ENCODE measurements around the gene NFU1.
A peak's percentile ranks its signal among the peaks of the same experiment; 100 is the strongest.
"Not testable (repeated sequence)": the region's sequence is repeated elsewhere in the genome, so short reads cannot be mapped to it uniquely, and the experiment has no call there.

Gene NFU1

DNA sequence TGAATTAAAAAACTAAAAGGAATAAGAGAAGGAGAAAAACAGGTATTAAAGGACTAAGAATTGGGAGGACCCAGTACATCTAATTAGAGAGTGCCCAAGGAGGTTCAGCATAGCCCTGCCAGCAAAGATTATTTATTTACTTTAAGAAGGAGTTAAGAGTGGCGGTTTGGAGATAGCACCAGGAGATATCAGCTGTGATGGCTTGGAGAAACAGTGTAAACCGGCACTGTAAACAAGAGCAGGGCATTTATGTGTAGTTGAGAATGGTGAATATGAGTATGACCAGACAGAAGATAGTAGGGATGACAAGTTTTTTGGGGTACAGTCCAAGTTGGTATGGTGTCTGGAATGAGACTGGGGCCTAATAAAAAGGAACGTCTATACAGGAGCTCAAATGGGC, 6.4 kb upstream of the NFU1 start:
- not testable (repeated sequence) for H3K27me3 ChIP-seq (ENCODE audit: control insufficient read depth, insufficient read depth, low read length); H3K9me3 ChIP-seq (ENCODE audit: control insufficient read depth, low read length); H3K4me1 ChIP-seq (ENCODE audit: control insufficient read depth, insufficient read depth, low read length); H3K9ac ChIP-seq (ENCODE audit: low read length); H3K4me3 ChIP-seq (ENCODE audit: low read length); H3K36me3 ChIP-seq (ENCODE audit: control insufficient read depth, insufficient read depth, low read length)

GRCh38 chr2:69439499-69439898, 2.3 kb upstream of the NFU1 start:
- H3K36me3 ChIP-seq (ENCODE audit: control insufficient read depth, insufficient read depth, low read length); H3K9ac ChIP-seq (ENCODE audit: low read length); H3K9me3 ChIP-seq (ENCODE audit: control insufficient read depth, low read length); H3K27me3 ChIP-seq (ENCODE audit: control insufficient read depth, insufficient read depth, low read length); H3K4me3 ChIP-seq (ENCODE audit: low read length): not testable (repeated sequence)
- H3K4me1 ChIP-seq (ENCODE audit: control insufficient read depth, insufficient read depth, low read length) = peaks cover 29% of the 10 kb centered on the region

DNA sequence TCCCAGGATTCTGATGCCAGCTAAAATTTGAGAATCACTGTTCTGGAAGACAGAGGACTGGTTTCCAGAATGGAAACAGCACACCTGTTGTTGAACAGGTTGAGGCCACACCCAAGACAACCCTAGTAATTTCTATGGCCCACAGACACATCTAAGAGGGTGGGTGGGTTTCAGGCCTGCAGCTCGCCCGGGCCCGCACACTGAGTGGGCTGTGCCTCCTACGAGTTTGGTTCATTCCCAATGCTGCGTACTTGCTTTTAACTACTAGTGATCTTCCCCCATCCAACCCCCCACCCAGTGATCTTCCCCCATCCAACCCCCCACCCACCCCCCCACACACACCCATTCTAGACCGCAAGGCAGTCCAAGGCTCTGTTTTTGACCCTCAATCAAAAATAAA, 1.3 kb upstream of the NFU1 start:
- H3K9ac ChIP-seq (ENCODE audit: low read length) = no peak overlapping the region
- no peaks in the 10 kb centered on the region for H3K27me3 ChIP-seq (ENCODE audit: control insufficient read depth, insufficient read depth, low read length)
- H3K9me3 ChIP-seq (ENCODE audit: control insufficient read depth, low read length) = no peaks in the 10 kb centered on the region
- peaks cover 31% of the 10 kb centered on the region for H3K4me1 ChIP-seq (ENCODE audit: control insufficient read depth, insufficient read depth, low read length)
- no peak overlapping the region for H3K4me3 ChIP-seq (ENCODE audit: low read length)
- no peaks in the 10 kb centered on the region for H3K36me3 ChIP-seq (ENCODE audit: control insufficient read depth, insufficient read depth, low read length)

GRCh38 chr2:69437751-69438154, 518 bp upstream of the NFU1 start:
- Histone ChIP-seq H3K27me3 (ENCODE audit: control insufficient read depth, insufficient read depth, low read length) (no peaks in the 10 kb centered on the region), H3K9me3 (ENCODE audit: control insufficient read depth, low read length) (no peaks in the 10 kb centered on the region), H3K4me1 (ENCODE audit: control insufficient read depth, insufficient read depth, low read length) (peaks cover 31% of the 10 kb centered on the region), H3K9ac (ENCODE audit: low read length) (peak overlapping the region; percentile 85), H3K36me3 (ENCODE audit: control insufficient read depth, insufficient read depth, low read length) (no peaks in the 10 kb centered on the region), H3K4me3 (ENCODE audit: low read length) (peak overlapping the region; percentile 28)

GRCh38 chr2:69436596-69436937, 668 bp downstream of the NFU1 start:
- Histone ChIP-seq H3K27me3 (ENCODE audit: control insufficient read depth, insufficient read depth, low read length) (no peaks in the 10 kb centered on the region), H3K36me3 (ENCODE audit: control insufficient read depth, insufficient read depth, low read length) (no peaks in the 10 kb centered on the region), H3K9ac (ENCODE audit: low read length) (peak overlapping the region; percentile 85), H3K4me3 (ENCODE audit: low read length) (peak overlapping the region; percentile 28), H3K4me1 (ENCODE audit: control insufficient read depth, insufficient read depth, low read length) (peaks cover 31% of the 10 kb centered on the region), H3K9me3 (ENCODE audit: control insufficient read depth, low read length) (no peaks in the 10 kb centered on the region)

- Histone ChIP-seq H3K9ac (ENCODE audit: low read length) (no peak overlapping the region), H3K4me1 (ENCODE audit: control insufficient read depth, insufficient read depth, low read length) (peaks cover 33% of the 10 kb centered on the region), H3K4me3 (ENCODE audit: low read length) (no peak overlapping the region), H3K9me3 (ENCODE audit: control insufficient read depth, low read length) (no peaks in the 10 kb centered on the region), H3K27me3 (ENCODE audit: control insufficient read depth, insufficient read depth, low read length) (no peaks in the 10 kb centered on the region), H3K36me3 (ENCODE audit: control insufficient read depth, insufficient read depth, low read length) (no peaks in the 10 kb centered on the region)
Observed at GRCh38 chr2:69434753-69435152, 2.5 kb downstream of the NFU1 start.

DNA sequence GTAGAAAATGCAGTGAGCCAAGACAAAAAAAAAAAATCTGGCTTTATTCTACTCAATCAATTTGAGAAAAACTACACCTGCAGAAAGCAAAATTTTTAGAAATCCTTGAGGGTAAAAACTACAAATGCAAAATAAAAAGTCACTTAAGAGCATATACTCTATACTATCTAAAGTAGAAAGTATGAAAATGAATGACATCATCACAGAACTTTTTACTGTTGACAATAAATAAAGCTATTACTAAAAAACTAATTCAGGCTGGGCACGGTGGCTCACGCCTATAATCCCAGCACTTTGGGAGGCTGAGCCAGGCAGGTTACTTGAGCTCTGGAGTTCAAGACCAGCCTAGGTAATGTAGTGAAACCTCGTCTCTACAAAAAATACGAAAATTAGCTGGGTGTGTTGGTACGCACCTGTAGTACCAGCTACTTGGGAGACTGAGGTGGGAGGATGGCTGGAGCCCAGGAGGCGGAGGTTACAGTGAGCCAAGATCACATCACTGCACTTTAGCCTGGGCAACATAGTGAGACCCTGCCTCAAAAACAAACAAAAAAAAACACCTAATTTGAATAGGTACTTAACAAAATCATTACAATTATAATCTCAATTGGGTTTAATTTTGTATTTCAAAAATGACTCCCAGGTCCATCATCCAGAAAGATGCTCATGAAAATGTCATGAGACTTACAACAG, 7.6 kb downstream of the NFU1 start:
- Histone ChIP-seq H3K9ac (ENCODE audit: low read length) (no peak overlapping the region), H3K9me3 (ENCODE audit: control insufficient read depth, low read length) (no peaks in the 10 kb centered on the region), H3K4me1 (ENCODE audit: control insufficient read depth, insufficient read depth, low read length) (peaks cover 11% of the 10 kb centered on the region), H3K4me3 (ENCODE audit: low read length) (no peak overlapping the region), H3K27me3 (ENCODE audit: control insufficient read depth, insufficient read depth, low read length) (no peaks in the 10 kb centered on the region), H3K36me3 (ENCODE audit: control insufficient read depth, insufficient read depth, low read length) (no peaks in the 10 kb centered on the region)

- H3K4me1 ChIP-seq (ENCODE audit: control insufficient read depth, insufficient read depth, low read length) = peaks cover 7% of the 10 kb centered on the region
- no peaks in the 10 kb centered on the region for H3K27me3 ChIP-seq (ENCODE audit: control insufficient read depth, insufficient read depth, low read length)
- H3K36me3 ChIP-seq (ENCODE audit: control insufficient read depth, insufficient read depth, low read length) = no peaks in the 10 kb centered on the region
- no peak overlapping the region for H3K4me3 ChIP-seq (ENCODE audit: low read length)
- H3K9me3 ChIP-seq (ENCODE audit: control insufficient read depth, low read length) = no peaks in the 10 kb centered on the region
- no peak overlapping the region for H3K9ac ChIP-seq (ENCODE audit: low read length)
Observed at GRCh38 chr2:69428981-69429380, 8.3 kb downstream of the NFU1 start.

DNA sequence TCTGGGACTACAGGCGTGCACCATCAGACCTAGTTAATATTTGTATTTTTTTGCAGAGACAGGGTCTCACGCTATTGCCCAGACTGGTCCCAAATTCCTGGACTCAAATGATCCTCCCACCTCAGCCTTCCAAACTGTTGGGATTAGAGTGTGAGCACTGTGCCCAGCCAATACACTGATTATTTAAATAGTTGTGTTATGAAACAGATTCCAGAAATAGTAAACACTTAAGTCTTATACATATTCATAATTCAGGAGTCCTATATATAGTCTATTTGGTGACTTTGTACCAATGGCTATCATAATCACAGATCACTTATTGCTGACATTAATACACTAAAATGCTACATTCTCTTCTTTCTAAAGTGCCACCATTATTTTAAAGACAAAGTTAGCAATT, 12.8 kb downstream of the NFU1 start:
- Histone ChIP-seq H3K9ac (ENCODE audit: low read length) (no peak overlapping the region), H3K36me3 (ENCODE audit: control insufficient read depth, insufficient read depth, low read length) (no peaks in the 10 kb centered on the region), H3K9me3 (ENCODE audit: control insufficient read depth, low read length) (no peaks in the 10 kb centered on the region), H3K4me3 (ENCODE audit: low read length) (no peak overlapping the region), H3K27me3 (ENCODE audit: control insufficient read depth, insufficient read depth, low read length) (no peaks in the 10 kb centered on the region), H3K4me1 (ENCODE audit: control insufficient read depth, insufficient read depth, low read length) (no peaks in the 10 kb centered on the region)

DNA sequence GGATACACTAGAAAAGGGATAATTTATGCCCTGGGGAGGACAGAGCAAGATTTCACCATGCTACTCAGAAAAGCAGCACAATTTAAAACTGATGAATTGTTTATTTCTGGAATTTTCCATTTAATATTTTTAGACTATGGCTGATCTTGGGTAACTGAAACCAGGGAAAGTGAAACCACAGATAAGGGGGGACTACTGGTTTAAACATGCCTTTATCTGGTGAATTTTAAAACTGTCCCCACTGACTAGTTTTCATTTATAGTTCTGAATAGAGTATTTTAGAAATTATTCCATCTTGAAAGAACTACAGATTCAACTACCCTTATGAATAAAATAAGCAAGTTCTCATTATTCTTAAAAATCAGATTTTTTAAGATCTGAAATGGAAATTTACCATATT, 15.0 kb downstream of the NFU1 start:
- Histone ChIP-seq H3K4me3 (ENCODE audit: low read length) (no peak overlapping the region), H3K9me3 (ENCODE audit: control insufficient read depth, low read length) (no peaks in the 10 kb centered on the region), H3K27me3 (ENCODE audit: control insufficient read depth, insufficient read depth, low read length) (no peaks in the 10 kb centered on the region), H3K4me1 (ENCODE audit: control insufficient read depth, insufficient read depth, low read length) (no peaks in the 10 kb centered on the region), H3K36me3 (ENCODE audit: control insufficient read depth, insufficient read depth, low read length) (no peaks in the 10 kb centered on the region), H3K9ac (ENCODE audit: low read length) (no peak overlapping the region)

- not testable (repeated sequence) for H3K36me3 ChIP-seq (ENCODE audit: control insufficient read depth, insufficient read depth, low read length); H3K9ac ChIP-seq (ENCODE audit: low read length); H3K9me3 ChIP-seq (ENCODE audit: control insufficient read depth, low read length); H3K27me3 ChIP-seq (ENCODE audit: control insufficient read depth, insufficient read depth, low read length); H3K4me1 ChIP-seq (ENCODE audit: control insufficient read depth, insufficient read depth, low read length); H3K4me3 ChIP-seq (ENCODE audit: low read length)
Observed at GRCh38 chr2:69419111-69419510, 18.1 kb downstream of the NFU1 start.

- Histone ChIP-seq H3K9me3 (ENCODE audit: control insufficient read depth, low read length) (no peaks in the 10 kb centered on the region), H3K36me3 (ENCODE audit: control insufficient read depth, insufficient read depth, low read length) (no peaks in the 10 kb centered on the region), H3K27me3 (ENCODE audit: control insufficient read depth, insufficient read depth, low read length) (no peaks in the 10 kb centered on the region), H3K4me3 (ENCODE audit: low read length) (no peak overlapping the region), H3K4me1 (ENCODE audit: control insufficient read depth, insufficient read depth, low read length) (no peaks in the 10 kb centered on the region), H3K9ac (ENCODE audit: low read length) (no peak overlapping the region)
Observed at GRCh38 chr2:69416147-69416546, 21.1 kb downstream of the NFU1 start.

- no peaks in the 10 kb centered on the region for H3K9me3 ChIP-seq (ENCODE audit: control insufficient read depth, low read length)
- no peaks in the 10 kb centered on the region for H3K36me3 ChIP-seq (ENCODE audit: control insufficient read depth, insufficient read depth, low read length)
- no peak overlapping the region for H3K9ac ChIP-seq (ENCODE audit: low read length)
- no peak overlapping the region for H3K4me3 ChIP-seq (ENCODE audit: low read length)
- no peaks in the 10 kb centered on the region for H3K4me1 ChIP-seq (ENCODE audit: control insufficient read depth, insufficient read depth, low read length)
- H3K27me3 ChIP-seq (ENCODE audit: control insufficient read depth, insufficient read depth, low read length) = no peaks in the 10 kb centered on the region
Observed at GRCh38 chr2:69411120-69411519, 26.1 kb downstream of the NFU1 start.
